Thyroid gland (tissue), 4 donors: ENCODE data around the gene MRPL44.

ENCODE experiments used
- CTCF ChIP-seq, 6 experiments: fragments of 200-600 bp in 3 of 6; fragments of 450-650 bp in 3 of 6; sonication (generic) in 3 of 6; IDR thresholded peaks; one replicate each; pipeline ENCODE4 v1.5.1; 2016 to 2019; ENCODE audit warnings: antibody characterized with exemption in 6 of 6, mild to moderate bottlenecking in 2 of 6, inconsistent platforms in 1 of 6, moderate library complexity in 1 of 6
- POLR2A ChIP-seq, 2 donors: fragments of 450-650 bp; IDR thresholded peaks; one replicate each; pipeline ENCODE4 v1.6.1; 2017; ENCODE audit warnings: antibody characterized with exemption in 2 of 2, mild to moderate bottlenecking in 2 of 2, moderate library complexity in 1 of 2

- TF ChIP-seq CTCF (IDR thresholded peaks at IDR 0.05) (no peak), POLR2A (IDR thresholded peaks at IDR 0.05) (no peak)
These were observed 21.2 kb downstream of the MRPL44 start for GRCh38 chr2:223978451-223978850.
